MM.1S (cell line): ENCODE measurements around the gene OVCH1.

Experiments
- DNase-seq: peaks from one replicate; pipeline ENCODE4 v3.0.0-alpha.2; 2015
- H2AFZ ChIP-seq: fragments of 300-600 bp; sonication (generic); 2 replicates; pipeline ENCODE4 v1.6.0; 2016; ENCODE audit warnings: antibody characterized with exemption, low read length
- H3F3A ChIP-seq: fragments of 300-600 bp; sonication (generic); 2 replicates; pipeline ENCODE4 v1.6.1; 2016; ENCODE audit warnings: mild to moderate bottlenecking, antibody characterized with exemption, low read length, moderate library complexity, mixed read lengths; ENCODE audit not compliant: insufficient read depth
- H3K27ac ChIP-seq: fragments of 300-600 bp; sonication (generic); 2 replicates; pipeline ENCODE4 v1.5.1; 2016; ENCODE audit warnings: mild to moderate bottlenecking, low read length
- H3K27me3 ChIP-seq: fragments of 300-600 bp; sonication (generic); replicated peaks from 2 replicates; pipeline ENCODE4 v1.6.0; 2016; ENCODE audit warnings: low read length; ENCODE audit not compliant: insufficient read depth
- H3K36me3 ChIP-seq: fragments of 300-600 bp; sonication (generic); replicated peaks from 2 replicates; pipeline ENCODE4 v1.6.1; 2016; ENCODE audit warnings: mild to moderate bottlenecking, low read length, mixed read lengths; ENCODE audit not compliant: insufficient read depth
- H3K4me1 ChIP-seq: fragments of 300-600 bp; sonication (generic); 2 replicates; pipeline ENCODE4 v1.6.1; 2016; ENCODE audit warnings: low read length, mixed read lengths
- H3K4me2 ChIP-seq: fragments of 300-600 bp; sonication (generic); 2 replicates; pipeline ENCODE4 v1.6.0; 2016; ENCODE audit warnings: low read depth, low read length
- H3K4me3 ChIP-seq: fragments of 300-600 bp; sonication (generic); 2 replicates; pipeline ENCODE4 v1.5.1; 2016; ENCODE audit warnings: low read length, mixed read lengths
- H3K79me2 ChIP-seq: fragments of 300-600 bp; sonication (generic); 2 replicates; pipeline ENCODE4 v1.6.1; 2016; ENCODE audit warnings: mixed run types, low read length, mixed read lengths
- H3K9ac ChIP-seq: fragments of 300-600 bp; sonication (generic); 2 replicates; pipeline ENCODE4 v1.6.1; 2016; ENCODE audit warnings: low read length, mixed read lengths
- H3K9me2 ChIP-seq: fragments of 300-600 bp; sonication (generic); replicated peaks from 2 replicates; pipeline ENCODE4 v1.6.1; 2016; ENCODE audit warnings: mild to moderate bottlenecking, low read length, mixed read lengths; ENCODE audit not compliant: insufficient read depth
- H3K9me3 ChIP-seq: fragments of 300-600 bp; sonication (generic); replicated peaks from 2 replicates; pipeline ENCODE4 v1.6.1; 2016; ENCODE audit warnings: mild to moderate bottlenecking, low read length, mixed read lengths; ENCODE audit not compliant: insufficient read depth
- H4K20me1 ChIP-seq: fragments of 300-600 bp; sonication (generic); 2 replicates; pipeline ENCODE4 v1.6.1; 2016; ENCODE audit warnings: mild to moderate bottlenecking, low read length, moderate library complexity, mixed read lengths; ENCODE audit not compliant: insufficient read depth
- EZH2 ChIP-seq: fragments of 300-600 bp; sonication (generic); optimal IDR thresholded peaks from 2 replicates; pipeline ENCODE3; 2017; ENCODE audit warnings: low read depth, mild to moderate bottlenecking, antibody characterized with exemption, low read length, mixed read lengths
- EZH2phosphoT487 ChIP-seq: fragments of 300-600 bp; sonication (generic); IDR thresholded peaks from 2 replicates; pipeline ENCODE4 v1.6.1; 2018; ENCODE audit warnings: antibody characterized with exemption, low read length
- TF ChIP-seq, protein P1 (sequence below): fragments of 300-600 bp; sonication (generic); IDR thresholded peaks from 2 replicates; pipeline ENCODE4 v1.5.1; 2016; ENCODE audit warnings: antibody characterized with exemption, low read length, mixed read lengths

OVCH1 gene

DNA sequence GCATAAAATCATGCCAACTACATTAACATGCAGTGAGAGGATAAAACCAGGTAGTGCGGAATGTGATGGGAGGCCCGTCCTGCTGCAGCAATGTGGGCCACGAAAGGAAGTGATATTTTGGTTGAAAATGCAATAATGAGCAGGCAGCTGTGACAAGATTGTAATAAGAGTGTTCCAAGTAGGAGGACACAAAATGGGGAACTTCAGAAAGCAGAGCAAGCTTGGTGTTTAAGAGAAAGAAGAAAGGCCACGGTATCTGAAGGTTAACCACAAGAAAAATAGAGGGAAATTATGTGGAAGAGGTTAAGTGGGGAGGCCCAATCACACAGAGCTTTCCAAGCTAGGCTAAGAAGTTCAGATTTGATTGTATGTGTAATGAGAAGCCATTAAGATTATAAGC is 34.3 kb downstream of the OVCH1 start:
- H3K36me3 ChIP-seq = no peaks in the 10 kb centered on the region
- H3K9me2 ChIP-seq = no peaks in the 10 kb centered on the region

DNA sequence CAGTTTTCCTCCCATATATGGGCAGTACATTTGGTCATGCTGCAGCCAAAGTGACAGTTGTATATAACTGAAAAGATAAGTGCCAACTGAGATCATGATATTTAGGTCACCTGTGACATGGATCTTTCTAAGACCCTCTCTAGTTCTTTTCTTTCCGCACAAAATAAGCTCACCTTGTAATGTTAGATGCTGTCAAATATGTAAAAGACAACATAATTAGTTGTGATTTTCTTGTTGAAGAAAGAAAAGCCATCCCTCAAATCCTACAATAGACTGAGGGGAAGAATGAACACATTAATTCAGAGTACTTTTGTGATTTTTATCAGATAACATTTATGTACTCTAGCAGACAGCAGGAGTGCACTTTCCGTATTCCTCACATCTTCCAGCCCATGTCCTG is 37.4 kb downstream of the OVCH1 start:
- Histone ChIP-seq H4K20me1 (no peaks in the 10 kb centered on the region), H3K9ac (no peak overlapping the region), H3K79me2 (no peaks in the 10 kb centered on the region), H3K36me3 (no peaks in the 10 kb centered on the region), H3K27ac (no peak overlapping the region), H3K4me3 (no peak overlapping the region), H3F3A (no peaks in the 10 kb centered on the region), H3K27me3 (no peaks in the 10 kb centered on the region), H3K4me2 (no peak overlapping the region), H3K4me1 (no peaks in the 10 kb centered on the region), H3K9me3 (no peaks in the 10 kb centered on the region), H2AFZ (no peak overlapping the region), H3K9me2 (no peaks in the 10 kb centered on the region)
- TF ChIP-seq, protein P1, sequence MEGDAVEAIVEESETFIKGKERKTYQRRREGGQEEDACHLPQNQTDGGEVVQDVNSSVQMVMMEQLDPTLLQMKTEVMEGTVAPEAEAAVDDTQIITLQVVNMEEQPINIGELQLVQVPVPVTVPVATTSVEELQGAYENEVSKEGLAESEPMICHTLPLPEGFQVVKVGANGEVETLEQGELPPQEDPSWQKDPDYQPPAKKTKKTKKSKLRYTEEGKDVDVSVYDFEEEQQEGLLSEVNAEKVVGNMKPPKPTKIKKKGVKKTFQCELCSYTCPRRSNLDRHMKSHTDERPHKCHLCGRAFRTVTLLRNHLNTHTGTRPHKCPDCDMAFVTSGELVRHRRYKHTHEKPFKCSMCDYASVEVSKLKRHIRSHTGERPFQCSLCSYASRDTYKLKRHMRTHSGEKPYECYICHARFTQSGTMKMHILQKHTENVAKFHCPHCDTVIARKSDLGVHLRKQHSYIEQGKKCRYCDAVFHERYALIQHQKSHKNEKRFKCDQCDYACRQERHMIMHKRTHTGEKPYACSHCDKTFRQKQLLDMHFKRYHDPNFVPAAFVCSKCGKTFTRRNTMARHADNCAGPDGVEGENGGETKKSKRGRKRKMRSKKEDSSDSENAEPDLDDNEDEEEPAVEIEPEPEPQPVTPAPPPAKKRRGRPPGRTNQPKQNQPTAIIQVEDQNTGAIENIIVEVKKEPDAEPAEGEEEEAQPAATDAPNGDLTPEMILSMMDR = no peak
- no peak for TF ChIP-seq EZH2
- no peak for DNase-seq

More for the DNA sequence above, 34.3 kb downstream of the OVCH1 start:
- no peak for DNase-seq
- no peak overlapping the region for H3K27ac ChIP-seq
- H3K27me3 ChIP-seq = no peaks in the 10 kb centered on the region
- TF ChIP-seq EZH2 (no peak), EZH2phosphoT487 (no peak)
- TF ChIP-seq, protein P1 = no peak
- H3K4me2 ChIP-seq = no peak overlapping the region
- no peaks in the 10 kb centered on the region for H3K4me1 ChIP-seq
- no peaks in the 10 kb centered on the region for H3K9me3 ChIP-seq
- H3K9ac ChIP-seq = no peak overlapping the region
- no peaks in the 10 kb centered on the region for H3K79me2 ChIP-seq
- no peak overlapping the region for H3K4me3 ChIP-seq
- H2AFZ ChIP-seq = no peak overlapping the region
- H3F3A ChIP-seq = no peaks in the 10 kb centered on the region
- H4K20me1 ChIP-seq = no peaks in the 10 kb centered on the region

DNA sequence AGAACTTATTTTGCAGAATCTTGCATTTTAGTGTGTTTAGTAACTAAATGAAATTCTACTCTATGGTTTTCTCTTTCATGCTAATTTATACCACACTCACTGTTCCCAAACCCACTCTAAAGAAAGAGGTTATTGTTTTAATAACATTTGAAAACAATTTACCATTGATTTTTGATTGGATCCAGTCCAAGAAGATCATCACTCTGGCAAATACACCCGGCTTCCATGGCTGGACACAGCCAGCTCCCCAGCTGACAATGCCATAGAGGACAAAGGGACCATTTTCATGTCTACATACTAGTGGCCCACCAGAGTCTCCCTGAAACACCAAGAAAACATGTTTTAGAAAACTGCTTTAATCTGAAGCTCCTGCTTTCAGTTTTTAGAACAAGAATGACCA is 42.4 kb downstream of the OVCH1 start:
- Histone ChIP-seq H4K20me1 (no peaks in the 10 kb centered on the region), H2AFZ (no peak overlapping the region), H3K4me3 (no peak overlapping the region), H3K9ac (no peak overlapping the region), H3K4me2 (no peak overlapping the region), H3K9me3 (no peaks in the 10 kb centered on the region), H3K27ac (no peak overlapping the region), H3F3A (no peaks in the 10 kb centered on the region), H3K79me2 (no peaks in the 10 kb centered on the region), H3K4me1 (no peaks in the 10 kb centered on the region), H3K36me3 (no peaks in the 10 kb centered on the region), H3K27me3 (no peaks in the 10 kb centered on the region), H3K9me2 (no peaks in the 10 kb centered on the region)
- DNase-seq = no peak
- TF ChIP-seq EZH2phosphoT487 (no peak), EZH2 (no peak)

DNA sequence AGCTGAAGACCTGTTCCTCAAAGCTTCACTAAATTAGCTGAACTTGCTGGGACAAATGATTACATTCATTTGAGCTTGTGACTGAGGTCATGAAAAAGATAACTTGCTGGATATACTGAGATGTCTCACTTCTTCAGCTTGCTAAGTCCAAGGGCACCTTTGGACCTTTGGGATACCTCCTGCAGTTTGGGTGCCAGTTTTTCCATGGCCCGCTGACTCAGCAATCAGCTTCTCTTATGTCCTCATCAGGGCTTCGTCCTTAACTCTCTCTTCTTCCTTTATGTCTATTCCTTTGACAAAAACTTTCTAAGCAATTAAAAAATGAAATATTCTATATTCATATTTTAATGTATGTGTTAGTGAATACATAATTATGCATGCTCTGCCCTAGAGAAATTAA is 45.6 kb downstream of the OVCH1 start:
- Histone ChIP-seq H3K27me3 (no peaks in the 10 kb centered on the region), H3K9me2 (no peaks in the 10 kb centered on the region), H3K4me2 (no peak overlapping the region), H4K20me1 (no peaks in the 10 kb centered on the region), H3K9ac (no peak overlapping the region), H3F3A (no peaks in the 10 kb centered on the region), H3K4me3 (no peak overlapping the region), H3K36me3 (no peaks in the 10 kb centered on the region), H2AFZ (no peak overlapping the region), H3K27ac (no peak overlapping the region), H3K9me3 (no peaks in the 10 kb centered on the region), H3K4me1 (no peaks in the 10 kb centered on the region), H3K79me2 (no peaks in the 10 kb centered on the region)
- TF ChIP-seq EZH2 = no peak
- TF ChIP-seq EZH2phosphoT487 = no peak
- TF ChIP-seq, protein P1 = no peak
- no peak for DNase-seq
